Peyer's patch (tissue), 4 donors: ENCODE results near the gene MILR1.

Source experiments
- POLR2A ChIP-seq, 2 donors: fragments of 450-650 bp; IDR thresholded peaks; one replicate each; pipeline ENCODE4 v1.5.1; 2017; ENCODE audit warnings: antibody characterized with exemption in 2 of 2, mild to moderate bottlenecking in 2 of 2, moderate library complexity in 2 of 2
- TF ChIP-seq, protein P1 (sequence below), 6 experiments: fragments of 450-650 bp in 4 of 6; fragments of 200-600 bp in 2 of 6; sonication (generic) in 1 of 6; IDR thresholded peaks; one replicate each; pipeline ENCODE4 v1.5.1; 2017 to 2019; ENCODE audit warnings: antibody characterized with exemption in 6 of 6, mild to moderate bottlenecking in 3 of 6, moderate library complexity in 1 of 6

DNA sequence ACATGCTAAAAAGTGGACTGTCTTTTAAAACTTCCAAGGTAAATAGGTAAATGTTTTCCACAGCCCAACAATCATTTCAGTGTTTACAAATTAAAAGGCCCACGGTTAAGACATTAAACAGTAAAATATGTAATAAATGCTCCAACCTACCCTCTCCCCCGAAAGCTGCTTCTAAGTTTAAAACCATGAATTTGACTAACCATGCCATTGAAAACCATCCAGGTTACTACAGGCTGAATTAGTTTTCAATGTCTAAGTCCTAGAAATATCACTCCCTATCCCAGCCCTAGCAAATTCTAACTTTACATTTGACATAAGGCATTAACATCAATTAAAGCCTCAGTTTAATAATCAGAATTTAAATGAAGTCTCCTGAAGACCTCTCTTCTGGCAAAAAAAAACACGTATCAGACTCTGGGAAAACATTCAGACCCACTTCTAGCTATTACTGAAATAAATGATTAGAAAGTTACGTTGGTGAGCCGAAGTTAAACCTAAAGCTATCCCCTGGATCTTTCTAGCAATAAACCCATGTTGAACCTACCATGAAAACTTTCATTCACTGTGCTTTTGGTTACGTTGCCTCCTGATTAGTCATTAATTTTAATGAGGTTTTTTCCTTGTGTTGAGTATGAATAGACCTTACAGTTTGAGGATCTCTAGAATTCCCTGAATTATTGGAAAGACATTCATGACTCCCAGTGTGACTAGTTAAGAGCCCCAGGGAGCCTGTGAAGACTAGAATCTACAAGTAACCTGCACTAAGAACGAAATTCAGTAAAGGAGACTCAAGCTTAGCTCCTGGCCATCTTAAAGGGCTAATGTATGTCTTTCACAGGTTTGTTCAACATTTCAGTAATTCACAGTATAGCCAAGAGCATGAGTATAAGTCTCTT, 49.6 kb downstream of the MILR1 start:
- TF ChIP-seq, protein P1, sequence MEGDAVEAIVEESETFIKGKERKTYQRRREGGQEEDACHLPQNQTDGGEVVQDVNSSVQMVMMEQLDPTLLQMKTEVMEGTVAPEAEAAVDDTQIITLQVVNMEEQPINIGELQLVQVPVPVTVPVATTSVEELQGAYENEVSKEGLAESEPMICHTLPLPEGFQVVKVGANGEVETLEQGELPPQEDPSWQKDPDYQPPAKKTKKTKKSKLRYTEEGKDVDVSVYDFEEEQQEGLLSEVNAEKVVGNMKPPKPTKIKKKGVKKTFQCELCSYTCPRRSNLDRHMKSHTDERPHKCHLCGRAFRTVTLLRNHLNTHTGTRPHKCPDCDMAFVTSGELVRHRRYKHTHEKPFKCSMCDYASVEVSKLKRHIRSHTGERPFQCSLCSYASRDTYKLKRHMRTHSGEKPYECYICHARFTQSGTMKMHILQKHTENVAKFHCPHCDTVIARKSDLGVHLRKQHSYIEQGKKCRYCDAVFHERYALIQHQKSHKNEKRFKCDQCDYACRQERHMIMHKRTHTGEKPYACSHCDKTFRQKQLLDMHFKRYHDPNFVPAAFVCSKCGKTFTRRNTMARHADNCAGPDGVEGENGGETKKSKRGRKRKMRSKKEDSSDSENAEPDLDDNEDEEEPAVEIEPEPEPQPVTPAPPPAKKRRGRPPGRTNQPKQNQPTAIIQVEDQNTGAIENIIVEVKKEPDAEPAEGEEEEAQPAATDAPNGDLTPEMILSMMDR (IDR thresholded peaks at IDR 0.05) = no peak
- no peak for TF ChIP-seq POLR2A (IDR thresholded peaks at IDR 0.05)
